RWPE2 (cell line): ENCODE results near the gene AFF1.

Experiments
- ATAC-seq: fragments of 200-7000 bp; cut with Tn5 transposase; 3 replicates; pipeline ENCODE4 v1.9.1; 2021; ENCODE audit warnings: low read depth
- DNase-seq: peaks from one replicate; pipeline ENCODE4 v3.0.0-alpha.2; 2020; ENCODE audit warnings: low spot score
- H3K27ac ChIP-seq: fragments of 450-650 bp; 2 replicates; pipeline ENCODE4 v1.5.1; 2017; ENCODE audit warnings: mild to moderate bottlenecking; ENCODE audit not compliant: poor library complexity, severe bottlenecking
- H3K27me3 ChIP-seq: fragments of 250-450 bp; sonication (Bioruptor Pico); 2 replicates; pipeline ENCODE4 v1.5.1; 2021; ENCODE audit warnings: mild to moderate bottlenecking, moderate library complexity; ENCODE audit not compliant: insufficient read depth, poor library complexity, severe bottlenecking
- H3K36me3 ChIP-seq: fragments of 250-450 bp; sonication (Bioruptor Pico); 2 replicates; pipeline ENCODE4 v1.5.1; 2020; ENCODE audit warnings: low read depth, mild to moderate bottlenecking, moderate library complexity
- H3K4me1 ChIP-seq: fragments of 250-450 bp; sonication (Bioruptor Pico); 2 replicates; pipeline ENCODE4 v1.5.1; 2021; ENCODE audit warnings: mild to moderate bottlenecking, moderate library complexity; ENCODE audit not compliant: insufficient read depth, poor library complexity, severe bottlenecking
- H3K4me3 ChIP-seq: fragments of 250-450 bp; sonication (Bioruptor Pico); 2 replicates; pipeline ENCODE4 v1.5.1; 2021; ENCODE audit warnings: mild to moderate bottlenecking, moderate library complexity; ENCODE audit not compliant: severe bottlenecking
- H3K9me3 ChIP-seq: fragments of 250-450 bp; sonication (Bioruptor Pico); 2 replicates; pipeline ENCODE4 v1.5.1; 2021; ENCODE audit warnings: mild to moderate bottlenecking, moderate library complexity; ENCODE audit not compliant: severe bottlenecking
- TF ChIP-seq, protein P1 (sequence below): fragments of 450-650 bp; IDR thresholded peaks from one replicate; pipeline ENCODE4 v1.5.1; 2017; ENCODE audit warnings: mild to moderate bottlenecking, moderate library complexity; ENCODE audit not compliant: poor library complexity, severe bottlenecking

AFF1 gene

DNA sequence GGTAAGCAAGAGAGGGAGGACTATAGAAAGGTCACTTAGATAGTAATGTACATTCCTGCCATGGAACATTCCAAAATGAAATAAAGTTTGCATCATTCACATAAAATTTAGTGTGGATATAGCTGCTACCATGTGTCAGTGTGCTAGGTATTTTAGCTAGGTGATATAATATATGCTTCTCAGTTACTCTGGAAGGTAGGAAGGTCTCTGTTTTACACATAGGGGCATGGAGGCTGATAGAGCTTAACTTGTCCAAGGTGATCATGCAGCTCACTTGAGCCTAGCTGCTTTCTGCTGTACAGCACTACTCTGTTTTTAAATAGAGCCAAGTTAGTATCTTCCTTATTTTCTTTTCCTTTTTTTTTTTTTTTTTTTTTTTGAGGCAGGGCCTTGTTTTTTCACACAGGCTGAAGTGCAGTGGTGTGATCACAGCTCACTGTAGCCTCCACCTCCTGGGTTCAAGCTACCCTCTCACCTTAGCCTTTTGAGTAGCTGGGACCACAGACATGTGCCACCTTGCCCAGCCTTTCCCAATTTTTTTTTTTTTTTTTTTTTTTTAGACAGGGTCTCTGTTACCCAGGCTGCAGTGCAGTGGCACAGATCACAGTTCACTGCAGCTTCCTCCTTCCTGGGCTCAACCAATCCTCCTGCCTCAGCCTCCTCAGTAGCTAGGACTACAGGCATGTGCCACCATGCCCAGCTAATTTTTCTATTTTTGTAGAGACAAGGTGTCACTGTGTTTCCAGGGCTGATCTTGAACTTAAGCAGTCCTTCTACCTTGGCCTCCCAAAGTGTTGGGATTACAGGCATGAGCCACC is 10.4 kb downstream of the AFF1 start:
- no peaks in the 10 kb centered on the region for H3K27me3 ChIP-seq
- peaks cover 9% of the 10 kb centered on the region for H3K4me1 ChIP-seq
- DNase-seq (no peak), ATAC-seq (no peak)
- H3K36me3 ChIP-seq: no peaks in the 10 kb centered on the region
- TF ChIP-seq, protein P1, sequence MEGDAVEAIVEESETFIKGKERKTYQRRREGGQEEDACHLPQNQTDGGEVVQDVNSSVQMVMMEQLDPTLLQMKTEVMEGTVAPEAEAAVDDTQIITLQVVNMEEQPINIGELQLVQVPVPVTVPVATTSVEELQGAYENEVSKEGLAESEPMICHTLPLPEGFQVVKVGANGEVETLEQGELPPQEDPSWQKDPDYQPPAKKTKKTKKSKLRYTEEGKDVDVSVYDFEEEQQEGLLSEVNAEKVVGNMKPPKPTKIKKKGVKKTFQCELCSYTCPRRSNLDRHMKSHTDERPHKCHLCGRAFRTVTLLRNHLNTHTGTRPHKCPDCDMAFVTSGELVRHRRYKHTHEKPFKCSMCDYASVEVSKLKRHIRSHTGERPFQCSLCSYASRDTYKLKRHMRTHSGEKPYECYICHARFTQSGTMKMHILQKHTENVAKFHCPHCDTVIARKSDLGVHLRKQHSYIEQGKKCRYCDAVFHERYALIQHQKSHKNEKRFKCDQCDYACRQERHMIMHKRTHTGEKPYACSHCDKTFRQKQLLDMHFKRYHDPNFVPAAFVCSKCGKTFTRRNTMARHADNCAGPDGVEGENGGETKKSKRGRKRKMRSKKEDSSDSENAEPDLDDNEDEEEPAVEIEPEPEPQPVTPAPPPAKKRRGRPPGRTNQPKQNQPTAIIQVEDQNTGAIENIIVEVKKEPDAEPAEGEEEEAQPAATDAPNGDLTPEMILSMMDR: no peak
- no peaks in the 10 kb centered on the region for H3K9me3 ChIP-seq
- no peak overlapping the region for H3K4me3 ChIP-seq
- no peak overlapping the region for H3K27ac ChIP-seq

GRCh38 chr4:86946868-86947500 is 12.2 kb downstream of the AFF1 start:
- DNase-seq: no peak
- TF ChIP-seq, protein P1: no peak
- ATAC-seq: no peak
- H3K9me3 ChIP-seq: no peaks in the 10 kb centered on the region
- H3K36me3 ChIP-seq: no peaks in the 10 kb centered on the region
- H3K27me3 ChIP-seq: no peaks in the 10 kb centered on the region
- H3K4me3 ChIP-seq: no peak overlapping the region
- H3K4me1 ChIP-seq: peaks cover 5% of the 10 kb centered on the region
- no peak overlapping the region for H3K27ac ChIP-seq

DNA sequence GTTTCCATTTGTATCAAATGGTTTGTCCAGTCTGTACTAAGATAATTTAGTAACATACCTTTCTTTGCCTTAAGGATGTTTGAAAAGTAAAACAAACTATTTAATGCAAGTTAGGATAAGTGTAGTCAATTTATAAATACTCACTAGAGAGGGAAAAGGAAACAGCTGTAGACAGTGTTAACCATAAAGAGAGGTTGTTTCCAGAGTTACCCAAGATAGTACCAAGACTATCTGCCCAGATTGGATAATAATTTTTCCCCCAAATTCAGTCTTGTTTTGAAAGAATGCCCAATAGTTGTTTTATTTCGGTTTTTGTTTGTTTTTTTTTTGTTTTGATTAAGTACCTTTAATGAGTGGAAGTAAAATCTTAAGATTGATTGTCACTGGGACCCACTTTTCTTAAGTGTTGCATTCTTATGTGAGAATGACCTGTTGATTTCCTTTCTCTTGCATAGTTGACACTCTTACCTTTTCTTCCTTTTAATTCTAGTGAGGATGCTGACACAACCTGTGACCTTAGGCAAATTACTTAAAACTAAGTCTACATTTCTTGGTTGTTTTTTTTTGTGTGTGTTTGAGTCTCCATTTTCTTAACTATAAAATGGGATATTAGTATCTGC is 12.8 kb downstream of the AFF1 start:
- Histone ChIP-seq H3K27ac (no peak overlapping the region), H3K9me3 (no peaks in the 10 kb centered on the region), H3K4me3 (no peak overlapping the region), H3K36me3 (no peaks in the 10 kb centered on the region), H3K4me1 (no peaks in the 10 kb centered on the region), H3K27me3 (no peaks in the 10 kb centered on the region)
- DNase-seq: no peak
- TF ChIP-seq, protein P1: no peak
- ATAC-seq: no peak

GRCh38 chr4:86948276-86948675 is 13.5 kb downstream of the AFF1 start:
- no peak overlapping the region for H3K27ac ChIP-seq
- no peak overlapping the region for H3K4me3 ChIP-seq
- DNase-seq (no peak), ATAC-seq (no peak)
- no peaks in the 10 kb centered on the region for H3K9me3 ChIP-seq
- H3K36me3 ChIP-seq: no peaks in the 10 kb centered on the region
- no peaks in the 10 kb centered on the region for H3K27me3 ChIP-seq
- no peaks in the 10 kb centered on the region for H3K4me1 ChIP-seq
- TF ChIP-seq, protein P1: no peak
